Measurements from ENCODE around the gene RNF40. TPM values are rescaled to one million over a fixed set of nuclear protein-coding genes. Genes with fewer than 3 reads are reported as not detected.

RNF40 gene
- total RNA-seq, 1 donor from 2014 or later = 50.6 TPM

DNA sequence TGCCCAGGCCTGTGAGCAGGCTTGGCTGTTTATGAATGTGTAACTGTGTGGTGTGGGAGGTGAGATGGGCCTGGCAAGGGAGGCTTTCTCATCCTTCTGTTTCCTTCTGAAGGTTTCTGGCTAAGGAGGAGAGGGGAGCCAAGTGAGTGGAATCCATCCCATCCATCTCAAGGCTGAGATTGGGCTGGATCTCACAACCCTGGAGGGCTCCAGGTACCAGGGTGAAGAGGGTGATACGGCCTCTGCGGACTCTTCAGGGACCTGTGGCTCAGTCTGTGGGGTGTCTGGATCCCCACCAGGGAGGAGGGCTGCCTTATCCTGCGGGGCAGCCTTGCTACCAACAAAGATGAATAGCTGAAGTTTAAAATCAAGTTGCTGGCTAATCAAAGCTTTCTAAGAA lies 17.9 kb downstream of the RNF40 start:
- Histone ChIP-seq H3K4me3 (ENCODE audit: low read length in 3 of 3) (no peak overlapping the region), H3K36me3 (ENCODE audit: control insufficient read depth in 3 of 3, insufficient read depth in 3 of 3, low read length in 3 of 3) (peaks cover 14 to 34% (median 18%) of the 10 kb centered on the region in 3 donors), H3K27me3 (ENCODE audit: control insufficient read depth in 3 of 3, insufficient read depth in 3 of 3, low read length in 3 of 3) (no peaks in the 10 kb centered on the region), H3K9me3 (ENCODE audit: control insufficient read depth in 3 of 3, low read length in 3 of 3) (no peaks in the 10 kb centered on the region), H3K4me1 (ENCODE audit: control insufficient read depth in 3 of 3, insufficient read depth in 3 of 3, low read length in 3 of 3) (peaks cover 35 to 45% (median 37%) of the 10 kb centered on the region in 3 donors), H3K9ac (ENCODE audit: low read depth in 1 of 3, low read length in 3 of 3) (peak overlapping the region in 1 of 3 donors; percentile 45), H3K27ac (ENCODE audit: low read depth, low read length) (no peak overlapping the region)

DNA sequence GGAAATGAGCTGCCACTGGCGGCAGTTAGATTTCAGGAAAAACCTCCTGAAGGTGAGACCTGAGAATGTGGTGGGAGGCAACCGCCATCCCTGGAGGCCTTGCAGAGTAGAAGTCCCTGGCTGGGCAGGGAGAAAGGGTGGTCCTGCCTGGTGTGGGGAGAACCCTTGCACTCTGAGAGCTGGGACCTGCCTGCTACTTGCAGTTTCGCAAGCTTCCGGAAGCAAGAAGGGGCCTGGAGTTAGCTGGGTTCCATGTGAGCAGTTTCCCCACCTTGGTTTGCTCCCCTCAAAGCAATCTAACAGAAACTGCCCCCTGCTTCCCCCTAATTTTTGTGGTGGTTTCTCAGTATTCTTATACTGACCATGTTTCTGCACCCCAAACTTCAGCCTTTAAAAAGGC lies 18.4 kb downstream of the RNF40 start:
- Histone ChIP-seq H3K36me3 (ENCODE audit: control insufficient read depth in 3 of 3, insufficient read depth in 3 of 3, low read length in 3 of 3) (peaks cover 14 to 36% (median 18%) of the 10 kb centered on the region in 3 donors), H3K4me3 (ENCODE audit: low read length in 3 of 3) (no peak overlapping the region), H3K27ac (ENCODE audit: low read depth, low read length) (no peak overlapping the region), H3K9me3 (ENCODE audit: control insufficient read depth in 3 of 3, low read length in 3 of 3) (no peaks in the 10 kb centered on the region), H3K9ac (ENCODE audit: low read depth in 1 of 3, low read length in 3 of 3) (no peak overlapping the region), H3K27me3 (ENCODE audit: control insufficient read depth in 3 of 3, insufficient read depth in 3 of 3, low read length in 3 of 3) (no peaks in the 10 kb centered on the region), H3K4me1 (ENCODE audit: control insufficient read depth in 3 of 3, insufficient read depth in 3 of 3, low read length in 3 of 3) (peaks cover 39 to 45% (median 39%) of the 10 kb centered on the region in 3 donors)

DNA sequence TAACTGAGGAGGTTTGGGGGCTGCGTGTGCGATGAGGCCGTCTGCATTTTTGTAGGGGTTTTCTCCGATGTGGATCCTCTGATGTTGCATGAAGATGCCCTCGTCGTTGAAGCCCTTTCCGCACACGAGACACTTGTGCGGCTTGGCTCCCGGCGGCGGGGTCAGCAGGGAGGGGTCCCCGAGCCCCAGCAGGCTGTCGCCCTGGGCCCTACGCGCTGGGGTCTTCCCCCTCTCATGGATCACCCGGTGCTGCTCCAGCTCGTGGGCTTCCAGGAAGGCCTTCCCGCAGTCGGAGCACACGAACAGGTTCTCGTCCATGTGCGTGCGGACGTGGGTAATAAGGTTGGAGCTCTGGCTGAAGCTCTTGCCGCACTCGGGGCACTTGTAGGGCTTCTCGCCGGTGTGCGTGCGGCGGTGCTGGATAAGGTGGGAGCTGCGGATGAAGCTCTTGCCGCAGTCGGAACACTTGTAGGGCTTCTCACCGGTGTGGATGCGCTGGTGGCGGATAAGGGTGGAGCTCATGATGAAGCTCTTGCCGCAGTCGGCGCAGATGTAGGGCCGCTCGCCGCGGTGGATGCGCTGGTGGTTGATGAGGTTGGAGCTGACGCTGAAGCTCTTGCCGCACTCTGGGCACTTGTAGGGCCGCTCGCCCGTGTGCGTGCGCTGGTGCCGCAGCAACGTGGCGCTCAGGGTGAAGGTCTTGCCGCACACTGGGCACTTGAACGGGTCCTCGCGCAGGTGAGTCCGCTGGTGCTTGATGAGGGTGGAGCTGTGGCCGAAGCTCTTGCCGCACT lies 20.6 kb downstream of the RNF40 start:
- no peaks in the 10 kb centered on the region for H3K27me3 ChIP-seq (ENCODE audit: control insufficient read depth in 3 of 3, insufficient read depth in 3 of 3, low read length in 3 of 3)

GRCh38 chr16:30783280-30784109 lies 21.4 kb downstream of the RNF40 start:
- no peak overlapping the region for H3K9ac ChIP-seq (ENCODE audit: low read depth in 1 of 3, low read length in 3 of 3)
- peaks cover 14 to 36% (median 18%) of the 10 kb centered on the region in 3 donors for H3K36me3 ChIP-seq (ENCODE audit: control insufficient read depth in 3 of 3, insufficient read depth in 3 of 3, low read length in 3 of 3)
- H3K9me3 ChIP-seq (ENCODE audit: control insufficient read depth in 3 of 3, low read length in 3 of 3) = no peaks in the 10 kb centered on the region

More for the DNA sequence above, 20.6 kb downstream of the RNF40 start:
- Histone ChIP-seq H3K27ac (ENCODE audit: low read depth, low read length) (no peak overlapping the region), H3K4me3 (ENCODE audit: low read length in 3 of 3) (no peak overlapping the region), H3K9me3 (ENCODE audit: control insufficient read depth in 3 of 3, low read length in 3 of 3) (no peaks in the 10 kb centered on the region), H3K4me1 (ENCODE audit: control insufficient read depth in 3 of 3, insufficient read depth in 3 of 3, low read length in 3 of 3) (peaks cover 32 to 40% (median 33%) of the 10 kb centered on the region in 3 donors), H3K36me3 (ENCODE audit: control insufficient read depth in 3 of 3, insufficient read depth in 3 of 3, low read length in 3 of 3) (peaks cover 14 to 36% (median 18%) of the 10 kb centered on the region in 3 donors), H3K9ac (ENCODE audit: low read depth in 1 of 3, low read length in 3 of 3) (no peak overlapping the region)

GRCh38 chr16:30784215-30784614 lies 22.1 kb downstream of the RNF40 start:
- Histone ChIP-seq H3K36me3 (ENCODE audit: control insufficient read depth in 3 of 3, insufficient read depth in 3 of 3, low read length in 3 of 3) (peaks cover 14 to 35% (median 18%) of the 10 kb centered on the region in 3 donors), H3K4me1 (ENCODE audit: control insufficient read depth in 3 of 3, insufficient read depth in 3 of 3, low read length in 3 of 3) (peaks cover 21 to 29% (median 22%) of the 10 kb centered on the region in 3 donors), H3K9me3 (ENCODE audit: control insufficient read depth in 3 of 3, low read length in 3 of 3) (no peaks in the 10 kb centered on the region), H3K9ac (ENCODE audit: low read depth in 1 of 3, low read length in 3 of 3) (no peak overlapping the region), H3K4me3 (ENCODE audit: low read length in 3 of 3) (no peak overlapping the region), H3K27me3 (ENCODE audit: control insufficient read depth in 3 of 3, insufficient read depth in 3 of 3, low read length in 3 of 3) (no peaks in the 10 kb centered on the region), H3K27ac (ENCODE audit: low read depth, low read length) (no peak overlapping the region)

More at GRCh38 chr16:30783280-30784109, 21.4 kb downstream of the RNF40 start:
- Histone ChIP-seq H3K27ac (ENCODE audit: low read depth, low read length) (no peak overlapping the region), H3K4me3 (ENCODE audit: low read length in 3 of 3) (no peak overlapping the region), H3K27me3 (ENCODE audit: control insufficient read depth in 3 of 3, insufficient read depth in 3 of 3, low read length in 3 of 3) (no peaks in the 10 kb centered on the region), H3K4me1 (ENCODE audit: control insufficient read depth in 3 of 3, insufficient read depth in 3 of 3, low read length in 3 of 3) (peaks cover 28 to 37% (median 29%) of the 10 kb centered on the region in 3 donors)

GRCh38 chr16:30785126-30786106 lies 23.3 kb downstream of the RNF40 start:
- Histone ChIP-seq H3K9me3 (ENCODE audit: control insufficient read depth in 3 of 3, low read length in 3 of 3) (no peaks in the 10 kb centered on the region), H3K27me3 (ENCODE audit: control insufficient read depth in 3 of 3, insufficient read depth in 3 of 3, low read length in 3 of 3) (no peaks in the 10 kb centered on the region), H3K4me1 (ENCODE audit: control insufficient read depth in 3 of 3, insufficient read depth in 3 of 3, low read length in 3 of 3) (peaks cover 21 to 27% (median 21%) of the 10 kb centered on the region in 3 donors), H3K4me3 (ENCODE audit: low read length in 3 of 3) (peak overlapping the region; percentile 72 to 94 (median 82)), H3K27ac (ENCODE audit: low read depth, low read length) (peak overlapping the region; percentile 51), H3K9ac (ENCODE audit: low read depth in 1 of 3, low read length in 3 of 3) (peak overlapping the region; percentile 71 to 84 (median 72)), H3K36me3 (ENCODE audit: control insufficient read depth in 3 of 3, insufficient read depth in 3 of 3, low read length in 3 of 3) (peaks cover 14 to 28% (median 18%) of the 10 kb centered on the region in 3 donors)

DNA sequence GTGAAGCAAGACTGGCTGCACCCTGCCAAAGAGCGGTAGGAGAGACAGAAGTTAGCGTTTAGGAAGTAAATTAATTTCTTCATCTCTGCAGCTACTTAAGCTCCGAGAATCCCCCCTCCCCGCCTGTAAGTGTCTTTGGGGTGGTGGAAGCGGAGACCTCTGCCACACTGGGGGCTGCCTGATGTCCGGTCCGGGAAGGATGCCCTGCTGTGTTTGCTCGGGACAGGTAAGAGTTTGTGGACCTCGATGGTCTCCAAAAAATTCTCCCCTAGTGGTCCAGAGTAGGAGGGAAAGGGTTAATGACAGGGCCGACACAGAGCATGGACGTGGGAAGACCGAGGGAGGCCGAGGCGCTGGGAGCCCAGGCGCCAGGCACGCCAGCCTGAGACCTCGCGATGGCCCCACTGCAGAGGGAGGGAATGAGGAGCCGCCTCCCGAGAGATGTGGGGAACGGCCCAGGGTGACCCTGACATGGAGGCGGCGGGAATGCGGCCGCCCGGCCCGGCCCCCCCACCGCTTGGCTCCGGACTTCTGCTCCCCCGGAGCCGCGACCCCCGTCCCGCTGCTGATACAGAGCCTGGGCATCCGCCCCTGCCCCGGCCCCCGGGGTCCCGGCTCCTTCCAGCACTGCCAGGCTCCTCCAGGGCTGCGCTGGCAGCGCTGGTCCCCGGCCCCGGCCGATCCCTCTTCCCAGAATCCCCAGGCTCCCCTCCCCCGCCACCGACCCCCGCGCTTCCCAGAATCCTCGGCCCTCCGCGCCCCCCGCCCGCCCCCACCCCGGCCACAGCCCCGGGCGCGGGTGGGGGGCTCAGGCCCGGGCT lies 24.2 kb downstream of the RNF40 start:
- no peaks in the 10 kb centered on the region for H3K9me3 ChIP-seq (ENCODE audit: control insufficient read depth in 3 of 3, low read length in 3 of 3)
- H3K4me3 ChIP-seq (ENCODE audit: low read length in 3 of 3) = peak overlapping the region; percentile 72 to 95 (median 94)
- H3K9ac ChIP-seq (ENCODE audit: low read depth in 1 of 3, low read length in 3 of 3) = peak overlapping the region; percentile 72 to 96 (median 90)
- H3K4me1 ChIP-seq (ENCODE audit: control insufficient read depth in 3 of 3, insufficient read depth in 3 of 3, low read length in 3 of 3) = peaks cover 21 to 27% (median 21%) of the 10 kb centered on the region in 3 donors
- peaks cover 14 to 28% (median 18%) of the 10 kb centered on the region in 3 donors for H3K36me3 ChIP-seq (ENCODE audit: control insufficient read depth in 3 of 3, insufficient read depth in 3 of 3, low read length in 3 of 3)
- H3K27me3 ChIP-seq (ENCODE audit: control insufficient read depth in 3 of 3, insufficient read depth in 3 of 3, low read length in 3 of 3) = no peaks in the 10 kb centered on the region
- H3K27ac ChIP-seq (ENCODE audit: low read depth, low read length) = peak overlapping the region; percentile 75

GRCh38 chr16:30786936-30787612 lies 25.0 kb downstream of the RNF40 start, which contains the start of gene ZNF629:
Gene ZNF629, minus strand, starts transcription at chr16:30787205. Its CDS starts 2,723 bp downstream, at chr16:30784482.
- H3K9ac ChIP-seq (ENCODE audit: low read depth in 1 of 3, low read length in 3 of 3) = peak within 1 kb of the TSS; percentile 90 to 96 (median 93)
- peak within 1 kb of the TSS; percentile 75 for H3K27ac ChIP-seq (ENCODE audit: low read depth, low read length)
- peak within 1 kb of the TSS; percentile 89 to 95 (median 94) for H3K4me3 ChIP-seq (ENCODE audit: low read length in 3 of 3)
- no peaks in the 10 kb centered on the region for H3K9me3 ChIP-seq (ENCODE audit: control insufficient read depth in 3 of 3, low read length in 3 of 3)
- no peaks in the 10 kb centered on the region for H3K27me3 ChIP-seq (ENCODE audit: control insufficient read depth in 3 of 3, insufficient read depth in 3 of 3, low read length in 3 of 3)
- peaks cover 8 to 22% (median 15%) of the 10 kb centered on the region in 3 donors for H3K36me3 ChIP-seq (ENCODE audit: control insufficient read depth in 3 of 3, insufficient read depth in 3 of 3, low read length in 3 of 3)
- H3K4me1 ChIP-seq (ENCODE audit: control insufficient read depth in 3 of 3, insufficient read depth in 3 of 3, low read length in 3 of 3) = peaks cover 21 to 27% (median 21%) of the 10 kb centered on the region in 3 donors
